PC-3 (cell line): ENCODE measurements around the gene DRC1. TPM values are rescaled to one million over a fixed set of nuclear protein-coding genes. Genes with fewer than 3 reads are reported as not detected.

ENCODE experiments used
- ATAC-seq: fragments of 200-7000 bp; cut with Tn5 transposase; 2 replicates; pipeline ENCODE4 v1.9.1; 2020; ENCODE audit warnings: mild to moderate bottlenecking, moderate library complexity
- BruUV-seq: library from RNA; stranded (reverse); fragments of 400-500 nt; replicated peaks from 2 replicates; lab custom pipeline; 2021; lab: Mats Ljungman, UMichigan
- CTCF ChIA-PET: fragments of 300-600 bp; sonication (Branson Sonifier 250); formaldehyde crosslinking; loops from one replicate; lab custom pipeline; 2022; ENCODE audit warnings: antibody characterized with exemption; lab: Charles Lee
- POLR2A ChIA-PET: fragments of 300-600 bp; sonication (Branson Sonifier 250); formaldehyde crosslinking; loops from one replicate; lab custom pipeline; 2022; ENCODE audit warnings: antibody characterized with exemption; ENCODE audit not compliant: unreplicated experiment; lab: Charles Lee
- DNase-seq: peaks from one replicate; pipeline ENCODE4 v3.0.0-alpha.2; 2015
- H2AFZ ChIP-seq: fragments of 300-600 bp; sonication (generic); 2 replicates; pipeline ENCODE4 v1.6.0; 2016; ENCODE audit warnings: antibody characterized with exemption, low read length
- H3F3A ChIP-seq: fragments of 300-600 bp; sonication (generic); one replicate; pipeline ENCODE4 v1.6.0; 2017; ENCODE audit warnings: antibody characterized with exemption, low read length, control low read depth, mild to moderate bottlenecking; ENCODE audit not compliant: unreplicated experiment
- H3K27ac ChIP-seq: fragments of 300-600 bp; sonication (generic); 2 replicates; pipeline ENCODE4 v1.5.1; 2016; ENCODE audit warnings: mild to moderate bottlenecking, low read length
- H3K27me3 ChIP-seq: fragments of 300-600 bp; sonication (generic); 2 replicates; pipeline ENCODE4 v1.6.1; 2016; ENCODE audit warnings: low read length, mixed read lengths
- H3K36me3 ChIP-seq: fragments of 300-600 bp; sonication (generic); 2 replicates; pipeline ENCODE4 v1.6.1; 2016; ENCODE audit warnings: low read depth, mixed run types, low read length, mixed read lengths
- H3K4me1 ChIP-seq: fragments of 300-600 bp; sonication (generic); 2 replicates; pipeline ENCODE4 v1.5.1; 2016; ENCODE audit warnings: low read length; ENCODE audit not compliant: insufficient read depth
- H3K4me2 ChIP-seq: fragments of 300-600 bp; sonication (generic); 2 replicates; pipeline ENCODE4 v1.6.0; 2016; ENCODE audit warnings: low read length
- H3K4me3 ChIP-seq: fragments of 300-600 bp; sonication (generic); 2 replicates; pipeline ENCODE4 v1.5.1; 2016; ENCODE audit warnings: mild to moderate bottlenecking, low read length, mixed read lengths
- H3K79me2 ChIP-seq: fragments of 300-600 bp; sonication (generic); 2 replicates; pipeline ENCODE4 v1.6.1; 2017; ENCODE audit warnings: low read length, mixed read lengths
- H3K9ac ChIP-seq: fragments of 300-600 bp; sonication (generic); 2 replicates; pipeline ENCODE4 v1.6.0; 2016; ENCODE audit warnings: mild to moderate bottlenecking, low read length
- H3K9me2 ChIP-seq: fragments of 300-600 bp; sonication (generic); replicated peaks from 2 replicates; pipeline ENCODE4 v1.6.1; 2016; ENCODE audit warnings: mixed run types, low read length, mixed read lengths
- H3K9me3 ChIP-seq: fragments of 300-600 bp; sonication (generic); 2 replicates; pipeline ENCODE4 v1.6.1; 2016; ENCODE audit warnings: low read length, mixed read lengths
- H4K20me1 ChIP-seq: fragments of 300-600 bp; sonication (generic); 2 replicates; pipeline ENCODE4 v1.6.1; 2016; ENCODE audit warnings: low read length, mixed read lengths
- CTCF ChIP-seq: fragments of 300-600 bp; sonication (generic); conservative IDR thresholded peaks from 2 replicates; pipeline ENCODE4 v1.5.1; 2017; ENCODE audit warnings: antibody characterized with exemption, low read depth, mild to moderate bottlenecking, low read length
- EZH2 ChIP-seq: fragments of 300-600 bp; sonication (generic); IDR thresholded peaks from one replicate; pipeline ENCODE4 v1.6.1; 2017; ENCODE audit warnings: antibody characterized with exemption, mild to moderate bottlenecking, low read length; ENCODE audit not compliant: unreplicated experiment
- EZH2phosphoT487 ChIP-seq: fragments of 300-600 bp; sonication (generic); IDR thresholded peaks from 2 replicates; pipeline ENCODE4 v1.6.1; 2018; ENCODE audit warnings: mild to moderate bottlenecking, antibody characterized with exemption, low read length, borderline replicate concordance
- intact Hi-C: fragments of 100-400 bp; cut with micrococcal nuclease; formaldehyde crosslinking; loops from 2 replicates; pipeline ENCODE4 v1.9.0; 2023
- total RNA-seq: library from RNA; depleted of rRNA; stranded (reverse); fragments of >200 nt; gene quantifications from 2 replicates; pipeline ENCODE4 v1.2.3, GENCODE V29; 2014

DRC1 gene
- total RNA-seq, 1 experiment from 2014 or later = not detected

GRCh38 chr2:26475037-26475436 is 73.3 kb downstream of the DRC1 start:
- ATAC-seq = no peak
- Histone ChIP-seq H3K27ac (no peak overlapping the region), H2AFZ (no peak overlapping the region), H3K36me3 (no peaks in the 10 kb centered on the region), H3F3A (no peaks in the 10 kb centered on the region), H4K20me1 (no peaks in the 10 kb centered on the region), H3K79me2 (no peaks in the 10 kb centered on the region), H3K9ac (no peak overlapping the region), H3K4me1 (no peaks in the 10 kb centered on the region), H3K9me2 (no peaks in the 10 kb centered on the region), H3K27me3 (no peaks in the 10 kb centered on the region), H3K4me3 (no peak overlapping the region), H3K9me3 (no peaks in the 10 kb centered on the region), H3K4me2 (no peak overlapping the region)
- TF ChIP-seq CTCF (no peak), EZH2 (no peak), EZH2phosphoT487 (no peak)
- intact Hi-C loops = no loop called here
- ChIA-PET POLR2A (no interaction called here), CTCF (no interaction called here)
- no peak for DNase-seq
- no TSS peak for BruUV-seq

DNA sequence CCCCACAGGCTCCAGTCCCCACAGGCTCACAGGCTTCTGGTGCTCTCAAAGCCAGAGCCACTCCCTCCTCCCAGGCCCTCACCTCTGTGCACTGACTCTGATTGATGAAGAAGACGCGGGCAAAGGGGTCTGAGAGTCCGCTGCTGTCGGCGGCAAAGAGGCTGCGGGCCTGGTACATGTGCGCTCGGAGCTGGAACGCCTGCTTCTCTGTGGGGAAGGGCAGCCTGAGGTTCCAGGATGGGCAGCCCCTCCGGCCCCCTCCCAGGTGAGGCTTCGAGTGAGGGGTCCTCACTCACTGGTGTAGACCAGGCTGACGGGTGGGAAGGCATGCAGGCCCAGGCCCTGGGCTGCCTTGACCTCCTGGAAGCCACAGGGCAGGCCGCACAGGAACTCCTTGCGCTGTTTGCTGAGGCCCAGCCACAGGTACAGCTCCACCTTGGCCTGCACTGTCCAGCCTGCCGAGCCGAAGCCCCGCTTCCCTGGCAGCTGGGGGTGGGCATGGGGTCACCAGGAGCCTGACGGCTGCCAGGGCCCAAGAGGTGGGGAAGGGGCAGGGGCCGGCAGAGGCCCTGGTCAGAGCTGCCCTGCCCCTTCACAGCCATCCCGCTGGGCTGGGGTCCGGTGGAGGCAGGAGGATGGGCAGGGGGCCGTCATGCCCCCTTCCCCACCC is 74.2 kb downstream of the DRC1 start:
- ATAC-seq = no peak
- Histone ChIP-seq H3F3A (no peaks in the 10 kb centered on the region), H3K9ac (no peak overlapping the region), H3K9me2 (no peaks in the 10 kb centered on the region), H4K20me1 (no peaks in the 10 kb centered on the region), H3K79me2 (no peaks in the 10 kb centered on the region), H3K27ac (no peak overlapping the region), H3K27me3 (no peaks in the 10 kb centered on the region), H3K36me3 (no peaks in the 10 kb centered on the region), H3K4me1 (no peaks in the 10 kb centered on the region), H3K4me3 (no peak overlapping the region), H3K9me3 (no peaks in the 10 kb centered on the region), H3K4me2 (no peak overlapping the region), H2AFZ (no peak overlapping the region)
- BruUV-seq = no TSS peak
- intact Hi-C loops = no loop called here
- ChIA-PET CTCF (no interaction called here), POLR2A (no interaction called here)
- no peak for TF ChIP-seq EZH2phosphoT487
- DNase-seq = no peak

DNA sequence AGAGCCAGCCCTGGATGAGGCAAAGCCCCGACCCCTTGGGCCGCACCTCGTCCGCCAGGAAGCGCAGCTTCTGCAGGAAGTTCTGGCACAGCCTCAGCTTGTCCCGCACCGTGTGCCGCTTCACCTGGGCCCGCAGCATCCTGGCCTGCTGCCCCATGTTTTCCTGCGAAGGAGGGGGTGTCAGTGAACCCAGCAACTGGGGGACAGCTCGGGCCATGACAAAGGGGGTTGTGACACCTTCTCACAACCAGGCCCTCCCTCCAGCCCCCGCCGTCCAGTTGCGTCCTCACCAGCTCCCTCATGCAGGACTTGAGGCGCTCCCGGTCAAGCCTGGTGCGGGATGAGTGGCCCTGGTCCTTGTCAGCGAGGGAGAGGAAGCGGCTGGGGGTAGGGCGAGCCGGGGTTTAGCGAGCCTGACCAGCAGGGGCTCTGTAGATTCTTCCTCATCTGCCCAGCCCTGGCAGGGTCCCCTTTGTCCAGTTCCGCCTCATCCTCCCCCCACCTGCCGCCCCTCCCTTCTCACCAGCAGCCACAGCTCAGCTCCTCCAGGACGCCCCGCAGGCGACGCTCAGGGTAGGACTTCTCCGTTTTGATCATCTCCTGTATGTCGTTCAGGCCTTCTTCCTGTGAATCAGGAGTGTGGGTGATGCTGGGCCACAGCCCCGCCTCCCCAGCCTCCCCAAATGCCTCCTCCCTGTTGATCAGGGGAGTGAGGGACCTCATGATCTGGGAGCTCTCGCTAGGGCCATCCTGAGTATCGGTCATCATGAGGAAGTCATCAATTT is 75.6 kb downstream of the DRC1 start:
- Histone ChIP-seq H3K4me1 (no peaks in the 10 kb centered on the region), H3F3A (no peaks in the 10 kb centered on the region), H2AFZ (no peak overlapping the region), H3K79me2 (no peaks in the 10 kb centered on the region), H3K9me3 (no peaks in the 10 kb centered on the region), H3K9ac (no peak overlapping the region), H3K9me2 (no peaks in the 10 kb centered on the region), H3K4me2 (no peak overlapping the region), H3K36me3 (no peaks in the 10 kb centered on the region), H3K4me3 (no peak overlapping the region), H4K20me1 (no peaks in the 10 kb centered on the region), H3K27me3 (no peaks in the 10 kb centered on the region), H3K27ac (no peak overlapping the region)
- POLR2A ChIA-PET = no interaction called here
- CTCF ChIA-PET = no interaction called here
- DNase-seq (no peak), ATAC-seq (no peak; the same call in 1 of the 2 replicates)
- BruUV-seq = no TSS peak
- intact Hi-C loops = no loop called here
- TF ChIP-seq CTCF (no peak), EZH2phosphoT487 (no peak), EZH2 (no peak)
